ENCODE data around the gene ENPP6.
A peak's percentile ranks its signal among the peaks of the same experiment; 100 is the strongest.

ENPP6 gene

DNA sequence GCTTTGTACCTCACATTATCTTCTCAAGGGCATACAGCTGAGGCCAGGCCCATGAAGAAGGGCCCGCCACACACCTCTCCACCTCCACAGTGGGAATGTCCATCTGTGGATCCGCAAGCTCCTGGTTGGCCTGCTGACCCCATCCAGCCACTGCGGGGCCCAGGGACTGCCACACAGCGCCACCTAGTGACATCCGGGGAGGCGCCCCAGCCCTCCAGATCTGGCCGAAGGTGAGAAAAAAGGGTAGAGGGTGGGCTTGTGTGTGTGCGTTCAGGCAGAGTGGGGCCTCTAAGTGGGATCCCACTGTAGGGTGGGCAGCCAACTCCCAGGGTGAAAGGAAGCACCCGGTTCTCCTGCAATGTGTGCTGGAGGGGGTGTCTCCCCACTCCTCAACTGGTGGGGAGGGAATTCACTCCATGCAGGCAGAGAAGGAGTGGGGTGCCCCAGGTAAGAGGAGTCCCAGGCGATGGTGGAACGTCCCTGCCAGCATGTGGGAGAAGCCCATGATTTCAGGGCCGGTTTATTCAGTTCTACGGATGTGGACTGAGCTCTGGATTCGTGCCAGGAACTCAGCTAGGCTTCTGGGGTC, 117.3 kb downstream of the ENPP6 start:
- H3K4me1 ChIP-seq (ENCODE audit: control insufficient read depth in 2 of 2, insufficient read depth in 2 of 2, low read length in 2 of 2): peaks cover 0 to 3% of the 10 kb centered on the region in 2 donors
- no peak overlapping the region for H3K9ac ChIP-seq (ENCODE audit: low read depth in 1 of 2, low read length in 2 of 2)
- H3K4me3 ChIP-seq (ENCODE audit: low read length in 2 of 2): no peak overlapping the region
- H3K9me3 ChIP-seq (ENCODE audit: control insufficient read depth in 2 of 2, low read length in 2 of 2): no peaks in the 10 kb centered on the region
- H3K36me3 ChIP-seq (ENCODE audit: control insufficient read depth in 2 of 2, insufficient read depth in 2 of 2, low read length in 2 of 2): no peaks in the 10 kb centered on the region
- H3K27me3 ChIP-seq (ENCODE audit: control insufficient read depth in 2 of 2, insufficient read depth in 2 of 2, low read length in 2 of 2): peaks cover 0 to 4% of the 10 kb centered on the region in 2 donors
- no peak overlapping the region for H3K27ac ChIP-seq (ENCODE audit: low read depth in 2 of 2, low read length in 2 of 2)

DNA sequence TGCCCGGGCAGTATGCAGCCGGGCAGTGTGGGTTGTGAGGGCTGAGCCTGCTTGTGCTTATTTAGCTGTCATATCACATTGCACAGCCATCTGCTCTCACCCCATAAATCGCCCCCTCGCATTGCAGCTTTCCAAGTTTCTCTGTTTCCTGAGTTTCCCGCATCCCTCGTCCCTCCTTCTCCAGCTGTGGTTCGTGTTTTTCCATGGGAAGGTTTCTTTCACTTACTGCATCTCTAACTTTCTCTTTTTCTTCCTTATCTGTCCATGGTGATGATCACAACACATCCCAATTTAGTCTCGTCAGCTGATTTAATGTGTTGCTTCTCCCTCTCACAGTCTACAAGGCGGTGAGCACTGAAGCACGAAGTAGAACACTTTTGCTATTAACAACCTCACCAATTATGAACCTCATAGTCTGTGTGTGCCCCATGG, 118.1 kb downstream of the ENPP6 start:
- Histone ChIP-seq H3K27me3 (ENCODE audit: control insufficient read depth in 2 of 2, insufficient read depth in 2 of 2, low read length in 2 of 2) (peaks cover 0 to 4% of the 10 kb centered on the region in 2 donors), H3K36me3 (ENCODE audit: control insufficient read depth in 2 of 2, insufficient read depth in 2 of 2, low read length in 2 of 2) (no peaks in the 10 kb centered on the region), H3K9ac (ENCODE audit: low read depth in 1 of 2, low read length in 2 of 2) (no peak overlapping the region), H3K4me1 (ENCODE audit: control insufficient read depth in 2 of 2, insufficient read depth in 2 of 2, low read length in 2 of 2) (peaks cover 0 to 3% of the 10 kb centered on the region in 2 donors), H3K9me3 (ENCODE audit: control insufficient read depth in 2 of 2, low read length in 2 of 2) (no peaks in the 10 kb centered on the region), H3K4me3 (ENCODE audit: low read length in 2 of 2) (no peak overlapping the region), H3K27ac (ENCODE audit: low read depth in 2 of 2, low read length in 2 of 2) (no peak overlapping the region)

- Histone ChIP-seq H3K4me3 (ENCODE audit: low read length in 2 of 2) (no peak overlapping the region), H3K9me3 (ENCODE audit: control insufficient read depth in 2 of 2, low read length in 2 of 2) (no peaks in the 10 kb centered on the region), H3K4me1 (ENCODE audit: control insufficient read depth in 2 of 2, insufficient read depth in 2 of 2, low read length in 2 of 2) (peaks cover 0 to 3% of the 10 kb centered on the region in 2 donors), H3K27me3 (ENCODE audit: control insufficient read depth in 2 of 2, insufficient read depth in 2 of 2, low read length in 2 of 2) (peaks cover 0 to 4% of the 10 kb centered on the region in 2 donors), H3K36me3 (ENCODE audit: control insufficient read depth in 2 of 2, insufficient read depth in 2 of 2, low read length in 2 of 2) (no peaks in the 10 kb centered on the region), H3K9ac (ENCODE audit: low read depth in 1 of 2, low read length in 2 of 2) (no peak overlapping the region), H3K27ac (ENCODE audit: low read depth in 2 of 2, low read length in 2 of 2) (no peak overlapping the region)
Observed at GRCh38 chr4:184099000-184099399, 118.7 kb downstream of the ENPP6 start.

DNA sequence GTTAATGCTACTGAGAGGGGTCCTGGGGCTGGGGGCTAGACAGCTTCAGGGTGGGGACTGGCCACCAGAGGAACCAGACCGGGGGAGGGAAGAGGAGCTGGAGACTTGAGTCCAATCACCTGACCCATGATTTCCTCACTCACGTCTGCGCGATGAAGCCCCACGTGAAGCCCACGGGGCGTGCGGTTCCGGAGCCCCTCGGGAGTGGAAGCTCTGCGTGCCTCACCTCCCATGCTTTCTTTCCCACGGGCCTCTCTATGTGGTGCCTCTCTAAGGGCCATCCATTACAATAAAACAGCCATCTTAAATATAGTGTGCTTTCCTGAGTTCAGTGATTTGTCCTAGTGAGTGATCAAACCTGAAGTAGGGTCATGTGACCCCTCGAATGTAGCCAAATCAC, 119.9 kb downstream of the ENPP6 start:
- Histone ChIP-seq H3K4me3 (ENCODE audit: low read length in 2 of 2) (no peak overlapping the region), H3K27ac (ENCODE audit: low read depth in 2 of 2, low read length in 2 of 2) (no peak overlapping the region), H3K27me3 (ENCODE audit: control insufficient read depth in 2 of 2, insufficient read depth in 2 of 2, low read length in 2 of 2) (peaks cover 0 to 4% of the 10 kb centered on the region in 2 donors), H3K9ac (ENCODE audit: low read depth in 1 of 2, low read length in 2 of 2) (no peak overlapping the region), H3K4me1 (ENCODE audit: control insufficient read depth in 2 of 2, insufficient read depth in 2 of 2, low read length in 2 of 2) (peaks cover 0 to 3% of the 10 kb centered on the region in 2 donors), H3K36me3 (ENCODE audit: control insufficient read depth in 2 of 2, insufficient read depth in 2 of 2, low read length in 2 of 2) (no peaks in the 10 kb centered on the region), H3K9me3 (ENCODE audit: control insufficient read depth in 2 of 2, low read length in 2 of 2) (no peaks in the 10 kb centered on the region)

DNA sequence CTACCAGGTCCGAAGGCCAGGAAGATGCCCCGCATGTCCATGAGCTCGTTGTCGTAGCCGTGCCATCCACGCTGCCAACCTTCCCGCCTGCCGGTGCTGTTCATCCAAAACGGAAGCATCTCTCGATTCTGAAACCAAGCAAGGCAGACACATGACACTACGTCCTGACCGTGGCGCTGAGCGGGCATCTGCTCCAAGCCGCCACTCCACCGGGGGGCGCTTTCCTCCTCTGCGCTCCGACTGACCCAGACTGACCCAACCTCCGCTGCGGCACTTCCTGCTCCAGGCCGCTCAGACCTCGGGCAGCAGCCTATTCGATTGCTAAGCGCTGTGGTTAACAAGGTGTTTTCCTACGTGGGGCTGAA, 120.5 kb downstream of the ENPP6 start:
- peak overlapping the region; percentile 6 to 17 for H3K9ac ChIP-seq (ENCODE audit: low read depth in 1 of 2, low read length in 2 of 2)
- no peaks in the 10 kb centered on the region for H3K36me3 ChIP-seq (ENCODE audit: control insufficient read depth in 2 of 2, insufficient read depth in 2 of 2, low read length in 2 of 2)
- H3K4me3 ChIP-seq (ENCODE audit: low read length in 2 of 2): peak overlapping the region; percentile 25 to 59
- H3K4me1 ChIP-seq (ENCODE audit: control insufficient read depth in 2 of 2, insufficient read depth in 2 of 2, low read length in 2 of 2): peaks cover 0 to 3% of the 10 kb centered on the region in 2 donors
- H3K27me3 ChIP-seq (ENCODE audit: control insufficient read depth in 2 of 2, insufficient read depth in 2 of 2, low read length in 2 of 2): peaks cover 0 to 4% of the 10 kb centered on the region in 2 donors
- no peaks in the 10 kb centered on the region for H3K9me3 ChIP-seq (ENCODE audit: control insufficient read depth in 2 of 2, low read length in 2 of 2)
- H3K27ac ChIP-seq (ENCODE audit: low read depth in 2 of 2, low read length in 2 of 2): no peak overlapping the region

- Histone ChIP-seq H3K36me3 (ENCODE audit: control insufficient read depth in 2 of 2, insufficient read depth in 2 of 2, low read length in 2 of 2) (no peaks in the 10 kb centered on the region), H3K27ac (ENCODE audit: low read depth in 2 of 2, low read length in 2 of 2) (no peak overlapping the region), H3K4me1 (ENCODE audit: control insufficient read depth in 2 of 2, insufficient read depth in 2 of 2, low read length in 2 of 2) (peaks cover 0 to 3% of the 10 kb centered on the region in 2 donors), H3K4me3 (ENCODE audit: low read length in 2 of 2) (peak overlapping the region; percentile 25 to 59), H3K9ac (ENCODE audit: low read depth in 1 of 2, low read length in 2 of 2) (peak overlapping the region in 1 of 2 donors; percentile 6), H3K9me3 (ENCODE audit: control insufficient read depth in 2 of 2, low read length in 2 of 2) (no peaks in the 10 kb centered on the region), H3K27me3 (ENCODE audit: control insufficient read depth in 2 of 2, insufficient read depth in 2 of 2, low read length in 2 of 2) (peaks cover 0 to 4% of the 10 kb centered on the region in 2 donors)
Observed at GRCh38 chr4:184096561-184097240, 121.0 kb downstream of the ENPP6 start.

- no peak overlapping the region for H3K9ac ChIP-seq (ENCODE audit: low read depth in 1 of 2, low read length in 2 of 2)
- H3K4me3 ChIP-seq (ENCODE audit: low read length in 2 of 2): no peak overlapping the region
- H3K27me3 ChIP-seq (ENCODE audit: control insufficient read depth in 2 of 2, insufficient read depth in 2 of 2, low read length in 2 of 2): peaks cover 0 to 4% of the 10 kb centered on the region in 2 donors
- peaks cover 0 to 3% of the 10 kb centered on the region in 2 donors for H3K4me1 ChIP-seq (ENCODE audit: control insufficient read depth in 2 of 2, insufficient read depth in 2 of 2, low read length in 2 of 2)
- H3K36me3 ChIP-seq (ENCODE audit: control insufficient read depth in 2 of 2, insufficient read depth in 2 of 2, low read length in 2 of 2): no peaks in the 10 kb centered on the region
- H3K9me3 ChIP-seq (ENCODE audit: control insufficient read depth in 2 of 2, low read length in 2 of 2): no peaks in the 10 kb centered on the region
- no peak overlapping the region for H3K27ac ChIP-seq (ENCODE audit: low read depth in 2 of 2, low read length in 2 of 2)
Observed at GRCh38 chr4:184094532-184095159, 123.0 kb downstream of the ENPP6 start.

- Histone ChIP-seq H3K9me3 (ENCODE audit: control insufficient read depth in 2 of 2, low read length in 2 of 2) (no peaks in the 10 kb centered on the region), H3K4me1 (ENCODE audit: control insufficient read depth in 2 of 2, insufficient read depth in 2 of 2, low read length in 2 of 2) (no peaks in the 10 kb centered on the region), H3K36me3 (ENCODE audit: control insufficient read depth in 2 of 2, insufficient read depth in 2 of 2, low read length in 2 of 2) (no peaks in the 10 kb centered on the region), H3K27me3 (ENCODE audit: control insufficient read depth in 2 of 2, insufficient read depth in 2 of 2, low read length in 2 of 2) (no peaks in the 10 kb centered on the region), H3K4me3 (ENCODE audit: low read length in 2 of 2) (no peak overlapping the region), H3K27ac (ENCODE audit: low read depth in 2 of 2, low read length in 2 of 2) (no peak overlapping the region), H3K9ac (ENCODE audit: low read depth in 1 of 2, low read length in 2 of 2) (no peak overlapping the region)
Observed at GRCh38 chr4:184091986-184092385, 125.7 kb downstream of the ENPP6 start.

- H3K4me1 ChIP-seq (ENCODE audit: control insufficient read depth in 2 of 2, insufficient read depth in 2 of 2, low read length in 2 of 2): no peaks in the 10 kb centered on the region
- no peaks in the 10 kb centered on the region for H3K27me3 ChIP-seq (ENCODE audit: control insufficient read depth in 2 of 2, insufficient read depth in 2 of 2, low read length in 2 of 2)
- H3K9ac ChIP-seq (ENCODE audit: low read depth in 1 of 2, low read length in 2 of 2): no peak overlapping the region
- H3K36me3 ChIP-seq (ENCODE audit: control insufficient read depth in 2 of 2, insufficient read depth in 2 of 2, low read length in 2 of 2): no peaks in the 10 kb centered on the region
- H3K27ac ChIP-seq (ENCODE audit: low read depth in 2 of 2, low read length in 2 of 2): no peak overlapping the region
- H3K9me3 ChIP-seq (ENCODE audit: control insufficient read depth in 2 of 2, low read length in 2 of 2): no peaks in the 10 kb centered on the region
- no peak overlapping the region for H3K4me3 ChIP-seq (ENCODE audit: low read length in 2 of 2)
Observed at GRCh38 chr4:184090571-184090970, 127.1 kb downstream of the ENPP6 start.

DNA sequence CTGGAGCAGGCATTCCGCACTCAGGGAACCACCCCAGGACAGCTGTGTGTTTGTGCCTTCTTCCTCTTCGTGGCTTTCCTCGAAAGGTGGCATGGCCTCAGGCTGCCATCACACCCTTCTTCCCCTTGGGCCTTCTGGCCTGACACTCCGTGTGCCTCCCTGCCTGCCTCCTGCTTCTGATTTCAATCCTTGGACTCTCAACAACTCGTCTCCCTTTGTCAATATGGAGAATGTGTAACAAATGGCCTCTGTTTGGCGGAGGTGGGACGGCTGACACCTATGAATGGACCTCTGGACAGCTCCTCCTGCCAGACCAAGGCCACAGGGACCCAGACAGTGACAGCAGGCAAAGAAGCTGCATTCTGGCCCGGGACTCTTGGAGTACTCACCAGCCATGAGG, 137.0 kb downstream of the ENPP6 start:
- Histone ChIP-seq H3K9ac (ENCODE audit: low read depth in 1 of 2, low read length in 2 of 2) (no peak overlapping the region), H3K27me3 (ENCODE audit: control insufficient read depth in 2 of 2, insufficient read depth in 2 of 2, low read length in 2 of 2) (no peaks in the 10 kb centered on the region), H3K4me1 (ENCODE audit: control insufficient read depth in 2 of 2, insufficient read depth in 2 of 2, low read length in 2 of 2) (no peaks in the 10 kb centered on the region), H3K4me3 (ENCODE audit: low read length in 2 of 2) (no peak overlapping the region), H3K36me3 (ENCODE audit: control insufficient read depth in 2 of 2, insufficient read depth in 2 of 2, low read length in 2 of 2) (no peaks in the 10 kb centered on the region), H3K27ac (ENCODE audit: low read depth in 2 of 2, low read length in 2 of 2) (no peak overlapping the region), H3K9me3 (ENCODE audit: control insufficient read depth in 2 of 2, low read length in 2 of 2) (no peaks in the 10 kb centered on the region)

All from mucosa of rectum (tissue), 2 donors.